ENCODE results near the gene TLN1. TPM values are rescaled to one million over a fixed set of nuclear protein-coding genes. Genes with fewer than 3 reads are reported as not detected.

Gene TLN1
- total and polyA plus RNA-seq, 2 of the 8 experiments (the other 6 are each of a cell fraction or from before 2014, with no cell fraction given) = 28.1 to 90.1 TPM

GRCh38 chr9:35698231-35698630 lies 33.8 kb downstream of the TLN1 start (continued):
- TF ChIP-seq CHD7 (IDR thresholded peaks at IDR 0.05; ENCODE audit: insufficient replicate concordance, low read length) (no peak), HDAC6 (IDR thresholded peaks at IDR 0.05; ENCODE audit: low read depth, low read length) (no peak), YY1 (IDR thresholded peaks at IDR 0.05; ENCODE audit: low read depth, low read length) (no peak), SP4 (IDR thresholded peaks at IDR 0.05; ENCODE audit: low read length) (no peak), SRF (IDR thresholded peaks at IDR 0.05; ENCODE audit: low read depth, low read length) (no peak), GABPA (IDR thresholded peaks at IDR 0.05; ENCODE audit: borderline replicate concordance, insufficient read depth, low read length) (no peak), TAF7 (optimal IDR thresholded peaks at IDR 0.05; ENCODE audit: borderline replicate concordance, low read depth, low read length) (no peak), CBX5 (IDR thresholded peaks at IDR 0.05; ENCODE audit: low read depth, low read length) (no peak), EZH2 (IDR thresholded peaks at IDR 0.05; ENCODE audit: low read depth, low read length, severe bottlenecking) (no peak), EP300 (IDR thresholded peaks at IDR 0.05; ENCODE audit: borderline replicate concordance in 1 of 2, low read depth in 2 of 2, low read length in 2 of 2) (no peak), SAP30 (IDR thresholded peaks at IDR 0.05; ENCODE audit: insufficient read depth, insufficient replicate concordance, low read length) (no peak)
